OCI-LY1 (cell line): ENCODE results near the gene FADS6.
"Not testable (repeated sequence)": the region's sequence is repeated elsewhere in the genome, so short reads cannot be mapped to it uniquely, and the experiment has no call there.

Experiments
- H2AFZ ChIP-seq: fragments of 200-600 bp; sonication (generic), shearing (Covaris generic); 2 replicates; pipeline ENCODE4 v1.6.0; 2014; ENCODE audit warnings: antibody characterized with exemption, mild to moderate bottlenecking, low read length
- H3F3A ChIP-seq: fragments of 200-600 bp; sonication (generic), shearing (Covaris generic); 2 replicates; pipeline ENCODE4 v1.6.0; 2014; ENCODE audit warnings: mild to moderate bottlenecking, antibody characterized with exemption, low read length, moderate library complexity; ENCODE audit not compliant: insufficient read depth
- H3K27ac ChIP-seq: fragments of 200-600 bp; sonication (generic); 2 replicates; pipeline ENCODE4 v1.5.1; 2014; ENCODE audit warnings: low read length, mixed run types, mild to moderate bottlenecking, low read depth; ENCODE audit not compliant: poor library complexity, severe bottlenecking
- H3K27me3 ChIP-seq: fragments of 200-600 bp; sonication (generic); 2 replicates; pipeline ENCODE4 v1.6.0; 2014; ENCODE audit warnings: antibody characterized with exemption, mild to moderate bottlenecking, low read length, moderate library complexity; ENCODE audit not compliant: insufficient read depth
- H3K36me3 ChIP-seq: fragments of 200-600 bp; sonication (generic); 2 replicates; pipeline ENCODE4 v1.6.1; 2014; ENCODE audit warnings: mild to moderate bottlenecking, antibody characterized with exemption, low read length, moderate library complexity, mixed read lengths; ENCODE audit not compliant: insufficient read depth
- H3K4me1 ChIP-seq: fragments of 200-600 bp; sonication (generic); 2 replicates; pipeline ENCODE4 v1.5.1; 2014; ENCODE audit warnings: mild to moderate bottlenecking, low read length, moderate library complexity; ENCODE audit not compliant: insufficient read depth, severe bottlenecking
- H3K4me2 ChIP-seq: fragments of 200-600 bp; sonication (generic), shearing (Covaris generic); 2 replicates; pipeline ENCODE4 v1.6.1; 2014; ENCODE audit warnings: low read length
- H3K4me3 ChIP-seq: fragments of 200-600 bp; sonication (generic); 2 replicates; pipeline ENCODE4 v1.5.1; 2014; ENCODE audit warnings: low read length, low read depth, mild to moderate bottlenecking, mixed read lengths; ENCODE audit not compliant: poor library complexity, severe bottlenecking
- H3K79me2 ChIP-seq: fragments of 200-600 bp; shearing (Covaris generic); 2 replicates; pipeline ENCODE4 v1.6.1; 2016; ENCODE audit warnings: mixed run types, low read length, mixed read lengths; ENCODE audit not compliant: insufficient read depth
- H3K9ac ChIP-seq: fragments of 200-600 bp; sonication (generic), shearing (Covaris generic); 2 replicates; pipeline ENCODE4 v1.6.1; 2014; ENCODE audit warnings: mild to moderate bottlenecking, low read length, mixed read lengths
- H3K9me2 ChIP-seq: fragments of 200-600 bp; sonication (generic), shearing (Covaris generic); 2 replicates; pipeline ENCODE4 v1.6.1; 2014; ENCODE audit warnings: low read depth, mild to moderate bottlenecking, low read length, mixed read lengths
- H3K9me3 ChIP-seq: fragments of 200-600 bp; shearing (Covaris generic); 2 replicates; pipeline ENCODE4 v1.6.1; 2014; ENCODE audit warnings: low read length, mixed read lengths
- H4K20me1 ChIP-seq: fragments of 200-600 bp; sonication (generic), shearing (Covaris generic); 2 replicates; pipeline ENCODE4 v1.6.0; 2016; ENCODE audit warnings: mild to moderate bottlenecking, low read length; ENCODE audit not compliant: insufficient read depth
- EZH2 ChIP-seq: fragments of 200-600 bp; sonication (generic), shearing (Covaris generic); IDR thresholded peaks from 2 replicates; pipeline ENCODE4 v1.8.0; 2017; ENCODE audit warnings: borderline replicate concordance, mixed run types, mild to moderate bottlenecking, antibody characterized with exemption, low read length, moderate library complexity, mixed read lengths
- TF ChIP-seq, protein P1 (sequence below): fragments of 200-600 bp; sonication (generic), shearing (Covaris generic); IDR thresholded peaks from 2 replicates; pipeline ENCODE4 v1.5.1; 2017; ENCODE audit warnings: mild to moderate bottlenecking, antibody characterized with exemption, low read length, moderate library complexity, mixed read lengths

Gene FADS6

DNA sequence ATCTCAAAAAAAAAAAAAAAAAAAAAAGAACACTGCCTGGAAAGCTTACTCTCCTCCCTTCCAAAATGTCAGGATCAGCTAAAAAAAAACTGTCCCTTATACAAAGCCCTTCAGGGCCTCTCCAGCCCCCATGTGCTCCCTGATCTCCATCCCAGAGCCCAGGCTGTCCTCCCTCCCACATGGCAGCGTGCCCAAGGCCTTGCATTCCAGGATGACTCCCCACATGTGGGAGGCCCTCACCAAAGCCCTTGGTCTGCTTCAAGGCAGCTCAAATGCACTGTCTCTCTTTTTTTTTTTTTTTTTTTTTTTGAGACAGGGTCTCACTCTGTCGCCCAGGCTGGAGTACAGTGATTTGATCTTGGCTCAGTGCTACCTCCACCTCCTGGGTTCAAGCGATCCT lies 22.9 kb downstream of the FADS6 start:
- Histone ChIP-seq H3K27ac (no peak overlapping the region), H3K9me2 (no peaks in the 10 kb centered on the region), H3K79me2 (no peaks in the 10 kb centered on the region), H3K9ac (no peak overlapping the region), H3K4me3 (no peak overlapping the region), H3K36me3 (no peaks in the 10 kb centered on the region), H3K4me1 (peaks cover 15% of the 10 kb centered on the region), H4K20me1 (no peaks in the 10 kb centered on the region), H3K27me3 (no peaks in the 10 kb centered on the region), H3F3A (no peaks in the 10 kb centered on the region), H3K4me2 (no peak overlapping the region), H2AFZ (no peak overlapping the region), H3K9me3 (no peaks in the 10 kb centered on the region)
- TF ChIP-seq, protein P1, sequence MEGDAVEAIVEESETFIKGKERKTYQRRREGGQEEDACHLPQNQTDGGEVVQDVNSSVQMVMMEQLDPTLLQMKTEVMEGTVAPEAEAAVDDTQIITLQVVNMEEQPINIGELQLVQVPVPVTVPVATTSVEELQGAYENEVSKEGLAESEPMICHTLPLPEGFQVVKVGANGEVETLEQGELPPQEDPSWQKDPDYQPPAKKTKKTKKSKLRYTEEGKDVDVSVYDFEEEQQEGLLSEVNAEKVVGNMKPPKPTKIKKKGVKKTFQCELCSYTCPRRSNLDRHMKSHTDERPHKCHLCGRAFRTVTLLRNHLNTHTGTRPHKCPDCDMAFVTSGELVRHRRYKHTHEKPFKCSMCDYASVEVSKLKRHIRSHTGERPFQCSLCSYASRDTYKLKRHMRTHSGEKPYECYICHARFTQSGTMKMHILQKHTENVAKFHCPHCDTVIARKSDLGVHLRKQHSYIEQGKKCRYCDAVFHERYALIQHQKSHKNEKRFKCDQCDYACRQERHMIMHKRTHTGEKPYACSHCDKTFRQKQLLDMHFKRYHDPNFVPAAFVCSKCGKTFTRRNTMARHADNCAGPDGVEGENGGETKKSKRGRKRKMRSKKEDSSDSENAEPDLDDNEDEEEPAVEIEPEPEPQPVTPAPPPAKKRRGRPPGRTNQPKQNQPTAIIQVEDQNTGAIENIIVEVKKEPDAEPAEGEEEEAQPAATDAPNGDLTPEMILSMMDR = no peak
- no peak for TF ChIP-seq EZH2

DNA sequence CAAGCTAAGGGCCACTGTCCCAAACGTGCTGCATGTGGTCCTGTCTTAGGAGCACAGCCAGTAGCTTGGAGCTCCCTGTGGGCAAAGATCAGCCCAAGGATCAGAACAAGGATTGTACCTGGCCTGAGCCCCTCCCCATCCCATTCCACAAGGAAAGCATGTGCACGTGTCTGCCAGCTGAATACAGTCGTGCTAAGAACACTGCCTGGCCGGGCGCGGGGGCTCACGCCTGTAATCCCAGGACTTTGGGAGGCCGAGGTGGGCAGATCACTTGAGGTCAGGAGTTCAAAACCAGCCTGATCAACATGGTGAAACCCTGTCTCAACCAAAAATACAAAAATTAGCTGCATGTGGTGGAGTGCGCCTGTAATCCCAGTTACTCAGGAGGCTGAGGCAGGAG lies 23.4 kb downstream of the FADS6 start:
- not testable (repeated sequence) for H3K9me3 ChIP-seq, H3K4me3 ChIP-seq, H3K9me2 ChIP-seq, H2AFZ ChIP-seq, H3K9ac ChIP-seq, H3K27ac ChIP-seq, H4K20me1 ChIP-seq, H3K36me3 ChIP-seq, H3K27me3 ChIP-seq, H3F3A ChIP-seq, H3K79me2 ChIP-seq, H3K4me2 ChIP-seq
- H3K4me1 ChIP-seq = peaks cover 15% of the 10 kb centered on the region

DNA sequence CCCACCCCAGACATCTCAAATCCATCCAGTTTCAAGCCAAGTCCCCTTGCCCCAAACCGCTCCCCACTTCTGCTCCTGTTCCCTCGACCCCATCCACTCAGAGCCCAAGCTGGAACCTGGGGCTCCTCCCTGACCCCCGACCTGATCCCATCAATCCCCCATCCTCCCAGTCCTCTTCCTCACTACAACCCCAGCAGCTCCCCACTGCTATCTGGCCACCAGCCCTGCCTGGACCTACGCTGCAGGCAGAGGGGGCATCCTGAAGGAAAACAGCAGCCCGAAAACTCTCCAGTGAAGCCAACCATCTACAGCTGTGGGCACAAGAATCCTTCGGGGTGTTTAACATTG lies 24.6 kb downstream of the FADS6 start:
- Histone ChIP-seq H2AFZ (no peak overlapping the region), H3K27me3 (no peaks in the 10 kb centered on the region), H3K36me3 (no peaks in the 10 kb centered on the region), H3K4me2 (no peak overlapping the region), H3K9me2 (no peaks in the 10 kb centered on the region), H4K20me1 (no peaks in the 10 kb centered on the region), H3K9me3 (no peaks in the 10 kb centered on the region), H3F3A (no peaks in the 10 kb centered on the region), H3K79me2 (no peaks in the 10 kb centered on the region), H3K4me1 (peaks cover 11% of the 10 kb centered on the region), H3K9ac (no peak overlapping the region), H3K4me3 (no peak overlapping the region), H3K27ac (no peak overlapping the region)
- TF ChIP-seq, protein P1 = no peak
- TF ChIP-seq EZH2 = no peak

DNA sequence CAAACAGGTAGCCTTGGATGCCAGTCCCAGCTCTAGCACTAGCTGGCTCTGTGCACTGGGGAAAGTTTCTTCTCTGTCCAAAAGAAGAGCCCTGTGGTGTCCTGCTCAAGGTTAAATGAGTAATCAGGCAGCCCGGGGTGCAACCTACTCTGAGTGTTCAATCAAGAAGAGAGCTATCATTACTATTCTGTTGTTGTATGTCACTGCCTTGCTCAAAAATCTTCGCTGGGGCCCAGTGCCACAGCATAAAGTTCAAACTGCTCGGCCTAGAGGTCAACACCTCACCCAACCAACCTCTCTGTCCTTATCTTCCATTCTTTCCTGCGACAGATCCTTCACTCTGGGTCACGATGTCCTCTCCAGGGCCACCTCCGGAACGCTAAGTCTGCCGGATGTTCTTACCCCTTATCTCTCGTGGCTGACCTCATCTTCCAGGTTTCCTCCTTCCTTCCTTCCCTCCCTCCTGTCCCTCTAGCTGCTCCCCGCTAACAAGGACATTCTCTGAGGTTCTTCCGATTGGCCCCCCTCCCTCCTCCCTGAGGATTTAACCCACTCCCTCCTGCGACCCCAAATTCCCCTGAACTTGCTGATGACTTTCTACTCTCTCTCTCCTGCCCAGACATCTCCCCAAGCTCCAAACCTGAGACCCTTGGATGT lies 25.1 kb downstream of the FADS6 start:
- H3K36me3 ChIP-seq = no peaks in the 10 kb centered on the region
- H4K20me1 ChIP-seq = no peaks in the 10 kb centered on the region
- H3K9ac ChIP-seq = no peak overlapping the region
- H3K4me1 ChIP-seq = peaks cover 7% of the 10 kb centered on the region
- no peaks in the 10 kb centered on the region for H3K9me3 ChIP-seq
- H3F3A ChIP-seq = no peaks in the 10 kb centered on the region
- H2AFZ ChIP-seq = no peak overlapping the region
- TF ChIP-seq, protein P1 = no peak
- no peak for TF ChIP-seq EZH2
- no peak overlapping the region for H3K27ac ChIP-seq
- H3K79me2 ChIP-seq = no peaks in the 10 kb centered on the region
- no peak overlapping the region for H3K4me2 ChIP-seq
- H3K27me3 ChIP-seq = no peaks in the 10 kb centered on the region
- H3K4me3 ChIP-seq = no peak overlapping the region
- no peaks in the 10 kb centered on the region for H3K9me2 ChIP-seq
